SK-N-SH treated with all-trans-retinoic acid at 6 μM for 48 hours (cell line): ENCODE results near the gene DMD.

Experiments used
- ARNTL ChIP-seq: fragments of 450-650 bp; formaldehyde crosslinking; IDR thresholded peaks from 2 replicates; pipeline ENCODE4 v1.5.0; 2020; ENCODE audit warnings: low read depth, mild to moderate bottlenecking, moderate library complexity, borderline replicate concordance
- BACH2 ChIP-seq: fragments of 250-450 bp; sonication (Bioruptor Pico); IDR thresholded peaks from 2 replicates; pipeline ENCODE4 v1.9.0; 2021; ENCODE audit warnings: mild to moderate bottlenecking, borderline replicate concordance
- ESRRG ChIP-seq: fragments of 250-450 bp; sonication (Bioruptor Pico); IDR thresholded peaks from 2 replicates; pipeline ENCODE4 v1.6.1; 2021; ENCODE audit warnings: mild to moderate bottlenecking
- GLIS3 ChIP-seq: fragments of 250-450 bp; sonication (Bioruptor Pico); IDR thresholded peaks from 2 replicates; pipeline ENCODE4 v1.5.0; 2020; ENCODE audit warnings: mild to moderate bottlenecking, moderate library complexity
- RARB ChIP-seq: fragments of 250-450 bp; sonication (Bioruptor Pico); IDR thresholded peaks from 2 replicates; pipeline ENCODE4 v1.8.0; 2021; ENCODE audit warnings: mild to moderate bottlenecking, moderate library complexity
- TSHZ2 ChIP-seq: fragments of 250-450 bp; sonication (Bioruptor Pico); IDR thresholded peaks from 2 replicates; pipeline ENCODE4 v1.5.0; 2020; ENCODE audit warnings: mild to moderate bottlenecking, moderate library complexity
- TF ChIP-seq, protein P1 (sequence below): fragments of 250-450 bp; sonication (Bioruptor Pico); IDR thresholded peaks from 2 replicates; pipeline ENCODE4 v1.8.0; 2020; ENCODE audit warnings: mild to moderate bottlenecking, moderate library complexity, borderline replicate concordance

GRCh38 chrX:31543634-31544033 lies 1667.7 kb downstream of the DMD start:
- no peak for TF ChIP-seq BACH2 (CRISPR knock-in tag)
- no peak for TF ChIP-seq GLIS3 (CRISPR knock-in tag)
- no peak for TF ChIP-seq TSHZ2 (CRISPR knock-in tag)
- no peak for TF ChIP-seq ARNTL (CRISPR knock-in tag)
- TF ChIP-seq RARB (CRISPR knock-in tag): no peak
- TF ChIP-seq, protein P1, sequence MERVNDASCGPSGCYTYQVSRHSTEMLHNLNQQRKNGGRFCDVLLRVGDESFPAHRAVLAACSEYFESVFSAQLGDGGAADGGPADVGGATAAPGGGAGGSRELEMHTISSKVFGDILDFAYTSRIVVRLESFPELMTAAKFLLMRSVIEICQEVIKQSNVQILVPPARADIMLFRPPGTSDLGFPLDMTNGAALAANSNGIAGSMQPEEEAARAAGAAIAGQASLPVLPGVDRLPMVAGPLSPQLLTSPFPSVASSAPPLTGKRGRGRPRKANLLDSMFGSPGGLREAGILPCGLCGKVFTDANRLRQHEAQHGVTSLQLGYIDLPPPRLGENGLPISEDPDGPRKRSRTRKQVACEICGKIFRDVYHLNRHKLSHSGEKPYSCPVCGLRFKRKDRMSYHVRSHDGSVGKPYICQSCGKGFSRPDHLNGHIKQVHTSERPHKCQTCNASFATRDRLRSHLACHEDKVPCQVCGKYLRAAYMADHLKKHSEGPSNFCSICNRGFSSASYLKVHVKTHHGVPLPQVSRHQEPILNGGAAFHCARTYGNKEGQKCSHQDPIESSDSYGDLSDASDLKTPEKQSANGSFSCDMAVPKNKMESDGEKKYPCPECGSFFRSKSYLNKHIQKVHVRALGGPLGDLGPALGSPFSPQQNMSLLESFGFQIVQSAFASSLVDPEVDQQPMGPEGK (CRISPR knock-in tag): no peak
- no peak for TF ChIP-seq ESRRG (CRISPR knock-in tag)
